ENCODE data around the gene ACSM3. TPM values are rescaled to one million over a fixed set of nuclear protein-coding genes. Genes with fewer than 3 reads are reported as not detected.

The ACSM3 gene
- total and polyA plus RNA-seq, 2 donors (not counting 3 experiments of a cell fraction or from before 2014, with no cell fraction given) = 23.7 to 37.3 TPM

GRCh38 chr16:20803192-20803560 is 39.4 kb downstream of the ACSM3 start:
- H3K36me3 ChIP-seq (ENCODE audit: control insufficient read depth in 2 of 2, extremely low read depth in 1 of 2, insufficient read depth in 2 of 2, low read length in 2 of 2) = no peaks in the 10 kb centered on the region
- no peaks in the 10 kb centered on the region for H3K79me2 ChIP-seq (ENCODE audit: control insufficient read depth, insufficient read depth, low read length)
- ChIA-PET POLR2A (no interaction called here), CTCF (no interaction called here)
- no peaks in the 10 kb centered on the region for H3K9me1 ChIP-seq (replicated peaks; ENCODE audit: control insufficient read depth, extremely low read depth, insufficient read depth, low read length)
- no peaks in the 10 kb centered on the region for H3K9me3 ChIP-seq (replicated peaks; ENCODE audit: control insufficient read depth, insufficient read depth, low read length)
- H3K4me2 ChIP-seq (ENCODE audit: insufficient read depth, low read length) = no peak overlapping the region
- H3K4me3 ChIP-seq (replicated peaks in 1 of 3; ENCODE audit: insufficient read depth in 1 of 3, low read depth in 1 of 3, low read length in 3 of 3) = no peak overlapping the region
- peak; percentile 69 for TF ChIP-seq FOS (IDR thresholded peaks at IDR 0.05; ENCODE audit: borderline replicate concordance, insufficient read depth, low read length)
- no peak for TF ChIP-seq POLR2A (IDR thresholded peaks at IDR 0.05; ENCODE audit: low read depth, low read length)
- TF ChIP-seq JUN (IDR thresholded peaks at IDR 0.05; ENCODE audit: borderline replicate concordance, insufficient read depth, insufficient read length, low read depth) = peak; percentile 43
- DNase-seq (ENCODE audit: low read depth, low spot score) = peak; percentile 15
- no TSS peak for BruUV-seq (replicated peaks)
- H3K27me3 ChIP-seq (ENCODE audit: control insufficient read depth in 2 of 2, insufficient read depth in 2 of 2, low read length in 2 of 2) = no peaks in the 10 kb centered on the region
- dilution Hi-C loops (cut with MboI; ENCODE audit: extremely low pct_ligation_motif_present, low sequenced_read_pairs) = no loop called here
- peaks cover 8% of the 10 kb centered on the region for H3K4me1 ChIP-seq (ENCODE audit: control insufficient read depth, extremely low read depth, insufficient read depth, low read length)
- no peak overlapping the region for H3K9ac ChIP-seq (replicated peaks; ENCODE audit: extremely low read depth, insufficient read depth, low read length)
- no peak overlapping the region for H2AFZ ChIP-seq (ENCODE audit: low read depth, low read length)
- intact Hi-C loops (cut with micrococcal nuclease) = no loop called here
- H3K27ac ChIP-seq (ENCODE audit: insufficient read depth, low read depth, low read length) = no peak overlapping the region
- FAIRE-seq = peak; percentile 15
- no peaks in the 10 kb centered on the region for H4K20me1 ChIP-seq (replicated peaks; ENCODE audit: control insufficient read depth, extremely low read depth, insufficient read depth, low read length)

GRCh38 chr16:20803561-20804214 is 39.9 kb downstream of the ACSM3 start:
- no peak overlapping the region for H3K4me3 ChIP-seq (replicated peaks in 1 of 3; ENCODE audit: insufficient read depth in 1 of 3, low read depth in 1 of 3, low read length in 3 of 3)
- H3K79me2 ChIP-seq (ENCODE audit: control insufficient read depth, insufficient read depth, low read length) = no peaks in the 10 kb centered on the region
- FAIRE-seq = no peak
- H3K27me3 ChIP-seq (ENCODE audit: control insufficient read depth in 2 of 2, insufficient read depth in 2 of 2, low read length in 2 of 2) = no peaks in the 10 kb centered on the region
- ChIA-PET POLR2A (no interaction called here), CTCF (interaction anchor here (1.0 to 1.2 kb wide), 3 partner anchors 29 to 278 kb away, joined by 3 to 6 read pairs (median 4); no protein-coding TSS in a partner anchor)
- no peaks in the 10 kb centered on the region for H4K20me1 ChIP-seq (replicated peaks; ENCODE audit: control insufficient read depth, extremely low read depth, insufficient read depth, low read length)
- no TSS peak for BruUV-seq (replicated peaks)
- no peaks in the 10 kb centered on the region for H3K36me3 ChIP-seq (ENCODE audit: control insufficient read depth in 2 of 2, extremely low read depth in 1 of 2, insufficient read depth in 2 of 2, low read length in 2 of 2)
- no peak overlapping the region for H2AFZ ChIP-seq (ENCODE audit: low read depth, low read length)
- H3K9me3 ChIP-seq (replicated peaks; ENCODE audit: control insufficient read depth, insufficient read depth, low read length) = no peaks in the 10 kb centered on the region
- no peak overlapping the region for H3K4me2 ChIP-seq (ENCODE audit: insufficient read depth, low read length)
- no peak for TF ChIP-seq EZH2 (IDR thresholded peaks at IDR 0.05; ENCODE audit: borderline replicate concordance, low read depth, low read length, severe bottlenecking)
- TF ChIP-seq MAX (IDR thresholded peaks at IDR 0.05; ENCODE audit: insufficient read depth, insufficient read length) = no peak
- TF ChIP-seq CTCF (IDR thresholded peaks at IDR 0.05; ENCODE audit: extremely low read depth in 1 of 2, insufficient read depth in 1 of 2, low read depth in 1 of 2, low read length in 2 of 2) = no peak
- TF ChIP-seq JUN (IDR thresholded peaks at IDR 0.05; ENCODE audit: borderline replicate concordance, insufficient read depth, insufficient read length, low read depth) = no peak
- TF ChIP-seq GATA2 (IDR thresholded peaks at IDR 0.05; ENCODE audit: insufficient read depth, insufficient read length, low read depth, low read length) = no peak
- no peak for TF ChIP-seq MYC (IDR thresholded peaks at IDR 0.05; ENCODE audit: low read depth, low read length)
- no peak for TF ChIP-seq FOS (IDR thresholded peaks at IDR 0.05; ENCODE audit: borderline replicate concordance, insufficient read depth, low read length)
- TF ChIP-seq POLR2A (IDR thresholded peaks at IDR 0.05; ENCODE audit: low read depth, low read length) = no peak
- no peak for TF ChIP-seq POLR2AphosphoS5 (IDR thresholded peaks at IDR 0.05; ENCODE audit: insufficient read depth, low read depth, low read length)
- H3K4me1 ChIP-seq (ENCODE audit: control insufficient read depth, extremely low read depth, insufficient read depth, low read length) = peaks cover 8% of the 10 kb centered on the region
- intact Hi-C loops (cut with micrococcal nuclease) (no loop called here), dilution Hi-C loops (cut with MboI; ENCODE audit: extremely low pct_ligation_motif_present, low sequenced_read_pairs) (no loop called here)
- no peak overlapping the region for H3K9ac ChIP-seq (replicated peaks; ENCODE audit: extremely low read depth, insufficient read depth, low read length)
- H3K27ac ChIP-seq (ENCODE audit: insufficient read depth, low read depth, low read length) = no peak overlapping the region
- H3K9me1 ChIP-seq (replicated peaks; ENCODE audit: control insufficient read depth, extremely low read depth, insufficient read depth, low read length) = no peaks in the 10 kb centered on the region
- DNase-seq (ENCODE audit: low read depth, low spot score) = no peak

Data from endothelial cell of umbilical vein (primary cell).